COLO668 (cell line): ENCODE results near the gene MYOM3.

Experiments used
- DNase-seq: peaks from one replicate; lab custom pipeline; 2025; ENCODE audit not compliant: unreplicated experiment; lab: John Stamatoyannopoulos, UW

The MYOM3 gene

GRCh38 chr1:24139222-24139489 is 27.2 kb upstream of the MYOM3 start:
- DNase-seq = no peak

GRCh38 chr1:24138476-24139221 is 26.7 kb upstream of the MYOM3 start:
- no peak for DNase-seq

- no peak for DNase-seq
These were observed 25.1 kb upstream of the MYOM3 start for GRCh38 chr1:24136956-24137539.

- no peak for DNase-seq
These were observed 22.4 kb upstream of the MYOM3 start for GRCh38 chr1:24134376-24134775.

- no peak for DNase-seq
These were observed 21.9 kb upstream of the MYOM3 start for GRCh38 chr1:24133819-24134218.

- no peak for DNase-seq
These were observed 18.4 kb upstream of the MYOM3 start for GRCh38 chr1:24130385-24130784.

GRCh38 chr1:24127801-24128363 is 15.9 kb upstream of the MYOM3 start:
- no peak for DNase-seq

- no peak for DNase-seq
These were observed 15.3 kb upstream of the MYOM3 start for GRCh38 chr1:24127134-24127800.

GRCh38 chr1:24126672-24127023 is 14.7 kb upstream of the MYOM3 start:
- no peak for DNase-seq

- DNase-seq = no peak
These were observed 14.2 kb upstream of the MYOM3 start for GRCh38 chr1:24126018-24126671.

GRCh38 chr1:24125456-24125855 is 13.5 kb upstream of the MYOM3 start:
- DNase-seq = no peak

- no peak for DNase-seq
These were observed 13.0 kb upstream of the MYOM3 start for GRCh38 chr1:24124980-24125379.

- DNase-seq = no peak
These were observed 11.7 kb upstream of the MYOM3 start for GRCh38 chr1:24123611-24124010.

GRCh38 chr1:24122776-24123175 is 10.8 kb upstream of the MYOM3 start:
- DNase-seq = no peak

- DNase-seq = no peak
These were observed 9.5 kb upstream of the MYOM3 start for GRCh38 chr1:24121406-24121805.

- no peak for DNase-seq
These were observed 9.0 kb upstream of the MYOM3 start for GRCh38 chr1:24120965-24121364.

- peak; percentile 28 for DNase-seq
These were observed 8.2 kb upstream of the MYOM3 start for GRCh38 chr1:24119859-24120756.

GRCh38 chr1:24119489-24119858 is 7.5 kb upstream of the MYOM3 start:
- no peak for DNase-seq

- peak; percentile 29 for DNase-seq
These were observed 6.7 kb upstream of the MYOM3 start for GRCh38 chr1:24118410-24119242.
